Parathyroid adenoma (tissue), 2 donors: Measurements from ENCODE around the gene IL1RAPL2.

Experiments used
- H2AFZ ChIP-seq: fragments of 300-600 bp; sonication (generic); one replicate; pipeline ENCODE4 v1.7.0; 2017; ENCODE audit warnings: antibody characterized with exemption, mild to moderate bottlenecking
- H3K27ac ChIP-seq: fragments of 300-600 bp; sonication (generic); one replicate; pipeline ENCODE4 v1.7.0; 2017
- H3K27me3 ChIP-seq: fragments of 300-600 bp; sonication (generic); one replicate; pipeline ENCODE4 v1.7.0; 2017; ENCODE audit warnings: low read length; ENCODE audit not compliant: control insufficient read depth, insufficient read depth
- H3K36me3 ChIP-seq: fragments of 300-600 bp; sonication (generic); one replicate; pipeline ENCODE4 v1.7.0; 2017; ENCODE audit warnings: low read length; ENCODE audit not compliant: control insufficient read depth, insufficient read depth
- H3K4me1 ChIP-seq: fragments of 300-600 bp; sonication (generic); one replicate; pipeline ENCODE4 v1.7.0; 2017; ENCODE audit warnings: control low read depth
- H3K4me2 ChIP-seq: fragments of 300-600 bp; sonication (generic); one replicate; pipeline ENCODE4 v1.7.0; 2017; ENCODE audit warnings: low read length
- H3K4me3 ChIP-seq: fragments of 300-600 bp; sonication (generic); one replicate; pipeline ENCODE4 v1.7.0; 2017; ENCODE audit warnings: low read depth, low read length
- H3K79me2 ChIP-seq: fragments of 300-600 bp; sonication (generic); one replicate; pipeline ENCODE4 v1.7.0; 2017; ENCODE audit warnings: control low read depth
- H3K9ac ChIP-seq: fragments of 300-600 bp; sonication (generic); one replicate; pipeline ENCODE4 v1.7.0; 2017; ENCODE audit warnings: mild to moderate bottlenecking
- H3K9me3 ChIP-seq: fragments of 300-600 bp; sonication (generic); one replicate; pipeline ENCODE4 v1.7.0; 2017; ENCODE audit warnings: low read length; ENCODE audit not compliant: control insufficient read depth
- CTCF ChIP-seq: fragments of 300-600 bp; sonication (generic); IDR thresholded peaks from one replicate; pipeline ENCODE4 v1.7.0; 2017; ENCODE audit warnings: antibody characterized with exemption, mild to moderate bottlenecking
- donor health status: primary hyperparathyroidism.

IL1RAPL2 gene

DNA sequence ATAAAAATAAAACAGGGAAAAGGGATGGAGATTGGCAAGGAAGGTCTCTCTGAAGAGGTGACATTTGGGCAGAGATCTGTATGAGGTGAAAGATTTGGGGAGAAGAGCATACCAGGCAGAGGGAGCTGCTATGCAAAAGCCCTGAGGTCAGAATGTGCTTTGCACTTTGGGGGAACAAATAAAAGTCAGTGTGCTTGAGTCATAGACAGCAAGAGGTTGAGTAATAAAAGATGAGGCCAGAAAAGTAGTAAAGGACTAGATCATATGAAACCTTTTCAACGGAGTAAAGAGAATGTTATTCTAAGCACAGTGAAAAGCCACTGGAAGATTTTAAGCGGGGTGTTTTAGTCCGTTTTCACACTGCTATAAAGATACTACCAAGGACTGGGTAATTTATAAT, 731.0 kb downstream of the IL1RAPL2 start:
- no peak overlapping the region for H3K4me3 ChIP-seq
- no peak overlapping the region for H2AFZ ChIP-seq
- no peak overlapping the region for H3K27ac ChIP-seq
- H3K9me3 ChIP-seq = no peaks in the 10 kb centered on the region
- no peaks in the 10 kb centered on the region for H3K4me1 ChIP-seq
- H3K79me2 ChIP-seq = no peaks in the 10 kb centered on the region
- H3K36me3 ChIP-seq = no peaks in the 10 kb centered on the region
- H3K4me2 ChIP-seq = no peak overlapping the region
- TF ChIP-seq CTCF = no peak
- no peaks in the 10 kb centered on the region for H3K27me3 ChIP-seq
- H3K9ac ChIP-seq = no peak overlapping the region

DNA sequence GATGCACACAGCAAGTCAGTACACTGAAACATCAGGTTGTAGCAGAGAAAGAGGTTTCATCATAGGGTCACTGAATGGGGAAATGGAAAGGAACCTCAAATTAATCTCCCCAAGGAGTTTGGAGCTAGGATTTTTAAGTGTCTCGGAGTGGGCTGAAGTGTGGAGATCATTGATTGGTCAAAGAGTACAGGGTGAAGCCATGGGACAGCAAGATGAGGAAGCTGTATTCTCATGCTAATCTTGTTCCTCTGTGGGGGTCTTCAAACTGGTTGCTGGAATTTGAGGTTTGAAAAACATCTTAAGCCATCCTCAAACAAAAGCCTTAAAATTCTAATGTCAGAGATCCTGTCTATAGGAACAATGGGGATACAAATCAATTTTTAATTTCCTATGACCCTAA, 733.3 kb downstream of the IL1RAPL2 start:
- H3K4me3 ChIP-seq = no peak overlapping the region

GRCh38 chrX:105302246-105302645, 736.2 kb downstream of the IL1RAPL2 start:
- no peaks in the 10 kb centered on the region for H3K79me2 ChIP-seq
- TF ChIP-seq CTCF = no peak
- no peak overlapping the region for H2AFZ ChIP-seq

More for the DNA sequence above, 733.3 kb downstream of the IL1RAPL2 start:
- Histone ChIP-seq H3K27me3 (no peaks in the 10 kb centered on the region), H3K79me2 (no peaks in the 10 kb centered on the region), H3K27ac (no peak overlapping the region), H3K4me2 (no peak overlapping the region), H2AFZ (no peak overlapping the region), H3K9ac (no peak overlapping the region), H3K4me1 (no peaks in the 10 kb centered on the region), H3K9me3 (no peaks in the 10 kb centered on the region), H3K36me3 (no peaks in the 10 kb centered on the region)
- no peak for TF ChIP-seq CTCF

DNA sequence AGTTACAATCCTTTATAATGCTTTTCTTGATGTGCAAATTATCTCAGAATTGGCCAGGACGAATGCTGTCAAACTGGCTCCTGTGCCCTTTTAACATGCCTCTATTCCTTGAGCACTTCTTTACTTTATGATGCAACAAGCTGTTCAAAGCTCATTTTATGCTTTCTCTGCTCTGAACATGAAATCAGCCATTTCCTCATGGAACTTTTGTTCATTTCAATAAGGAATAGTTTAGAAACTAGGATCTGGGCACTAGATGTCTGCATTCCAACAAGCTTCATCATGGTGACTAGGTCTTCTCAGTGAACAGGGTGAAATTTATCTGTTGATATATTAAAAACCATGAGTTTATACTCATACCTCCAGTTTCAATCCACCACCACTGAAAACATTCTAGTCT, 741.8 kb downstream of the IL1RAPL2 start:
- H3K4me1 ChIP-seq = no peaks in the 10 kb centered on the region
- H3K36me3 ChIP-seq = no peaks in the 10 kb centered on the region
- no peaks in the 10 kb centered on the region for H3K27me3 ChIP-seq
- no peak overlapping the region for H3K27ac ChIP-seq
- H3K9ac ChIP-seq = no peak overlapping the region
- H3K9me3 ChIP-seq = no peaks in the 10 kb centered on the region
- H2AFZ ChIP-seq = no peak overlapping the region
- H3K4me2 ChIP-seq = no peak overlapping the region
- H3K4me3 ChIP-seq = no peak overlapping the region
- no peak for TF ChIP-seq CTCF
- no peaks in the 10 kb centered on the region for H3K79me2 ChIP-seq

More at GRCh38 chrX:105302246-105302645, 736.2 kb downstream of the IL1RAPL2 start:
- Histone ChIP-seq H3K9ac (no peak overlapping the region), H3K36me3 (no peaks in the 10 kb centered on the region), H3K4me3 (no peak overlapping the region), H3K27ac (no peak overlapping the region), H3K4me2 (no peak overlapping the region), H3K27me3 (no peaks in the 10 kb centered on the region), H3K9me3 (no peaks in the 10 kb centered on the region), H3K4me1 (no peaks in the 10 kb centered on the region)

DNA sequence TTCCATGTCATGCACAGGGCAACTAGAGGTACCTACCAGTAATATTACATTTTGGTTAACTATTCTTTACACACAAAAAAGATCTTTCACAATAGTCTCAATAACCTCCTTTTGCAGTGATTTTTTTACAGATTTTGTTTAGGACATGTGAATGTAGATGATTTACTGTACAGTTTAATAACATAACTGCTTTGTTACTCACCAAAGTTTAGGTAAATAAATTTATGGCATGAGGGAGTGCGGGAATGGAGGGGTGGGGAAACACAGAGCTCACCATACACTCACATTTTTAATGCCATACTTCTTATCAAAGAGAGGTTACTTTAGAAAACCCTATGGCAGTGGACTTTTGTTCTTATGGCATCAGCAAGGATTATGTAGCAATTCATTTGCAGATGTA, 747.6 kb downstream of the IL1RAPL2 start:
- H3K27ac ChIP-seq = no peak overlapping the region
- no peak overlapping the region for H3K4me2 ChIP-seq
- no peaks in the 10 kb centered on the region for H3K36me3 ChIP-seq
- H3K9me3 ChIP-seq = no peaks in the 10 kb centered on the region
- H3K4me1 ChIP-seq = no peaks in the 10 kb centered on the region
- TF ChIP-seq CTCF = no peak
- H3K79me2 ChIP-seq = no peaks in the 10 kb centered on the region
- H3K9ac ChIP-seq = no peak overlapping the region
- no peaks in the 10 kb centered on the region for H3K27me3 ChIP-seq
- no peak overlapping the region for H2AFZ ChIP-seq
- no peak overlapping the region for H3K4me3 ChIP-seq
